ENCODE data around the gene PRKCA.

DNA sequence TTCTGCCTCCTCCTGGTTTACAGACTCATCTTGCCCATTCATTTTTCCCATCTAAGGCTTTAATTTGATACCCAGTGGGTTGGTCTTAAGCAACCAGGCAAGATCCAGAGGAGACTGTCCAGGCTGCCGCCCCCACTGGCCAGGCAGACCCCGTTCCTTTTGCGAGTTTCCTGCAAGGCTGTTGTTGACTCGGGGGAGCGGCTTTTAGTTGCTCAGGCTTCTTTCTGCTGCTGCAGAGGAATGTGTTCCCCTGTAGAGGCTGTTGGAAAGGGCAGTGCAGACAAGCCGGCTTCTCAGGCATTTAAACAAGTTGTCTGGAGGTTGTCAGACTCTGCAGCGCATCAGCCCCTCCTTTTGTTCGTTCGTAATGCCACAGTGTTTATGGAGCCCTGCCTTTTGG is 231.2 kb downstream of the PRKCA start:
- TF ChIP-seq, protein P1, sequence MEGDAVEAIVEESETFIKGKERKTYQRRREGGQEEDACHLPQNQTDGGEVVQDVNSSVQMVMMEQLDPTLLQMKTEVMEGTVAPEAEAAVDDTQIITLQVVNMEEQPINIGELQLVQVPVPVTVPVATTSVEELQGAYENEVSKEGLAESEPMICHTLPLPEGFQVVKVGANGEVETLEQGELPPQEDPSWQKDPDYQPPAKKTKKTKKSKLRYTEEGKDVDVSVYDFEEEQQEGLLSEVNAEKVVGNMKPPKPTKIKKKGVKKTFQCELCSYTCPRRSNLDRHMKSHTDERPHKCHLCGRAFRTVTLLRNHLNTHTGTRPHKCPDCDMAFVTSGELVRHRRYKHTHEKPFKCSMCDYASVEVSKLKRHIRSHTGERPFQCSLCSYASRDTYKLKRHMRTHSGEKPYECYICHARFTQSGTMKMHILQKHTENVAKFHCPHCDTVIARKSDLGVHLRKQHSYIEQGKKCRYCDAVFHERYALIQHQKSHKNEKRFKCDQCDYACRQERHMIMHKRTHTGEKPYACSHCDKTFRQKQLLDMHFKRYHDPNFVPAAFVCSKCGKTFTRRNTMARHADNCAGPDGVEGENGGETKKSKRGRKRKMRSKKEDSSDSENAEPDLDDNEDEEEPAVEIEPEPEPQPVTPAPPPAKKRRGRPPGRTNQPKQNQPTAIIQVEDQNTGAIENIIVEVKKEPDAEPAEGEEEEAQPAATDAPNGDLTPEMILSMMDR (IDR thresholded peaks at IDR 0.05): peak in 1 of 4 experiments; percentile 6
- no peak for TF ChIP-seq POLR2AphosphoS5 (IDR thresholded peaks at IDR 0.05)
- TF ChIP-seq POLR2A (IDR thresholded peaks at IDR 0.05): no peak

All from prostate gland (tissue), 2 donors.